HG03432 (cell line): ENCODE measurements around the gene EPHX1.
"Not testable (repeated sequence)": the region's sequence is repeated elsewhere in the genome, so short reads cannot be mapped to it uniquely, and the experiment has no call there.

Experiments
- ATAC-seq: cut with Tn5 transposase; IDR thresholded peaks from one replicate; pipeline ENCODE4 v1.9.1; 2021; ENCODE audit warnings: mild to moderate bottlenecking, moderate library complexity; ENCODE audit not compliant: unreplicated experiment

Gene EPHX1

GRCh38 chr1:225880222-225880588 is 70.3 kb downstream of the EPHX1 start:
- no peak for ATAC-seq

GRCh38 chr1:225880636-225881035 is 70.7 kb downstream of the EPHX1 start:
- no peak for ATAC-seq

- peak; percentile 35 for ATAC-seq
These were observed 71.4 kb downstream of the EPHX1 start for GRCh38 chr1:225881081-225881958.

- peak; percentile 75 for ATAC-seq
These were observed 72.2 kb downstream of the EPHX1 start, which contains the start of gene TMEM63A for GRCh38 chr1:225881959-225882693. Gene TMEM63A, minus strand, starts transcription at chr1:225882380. Its CDS starts 4,800 bp downstream, at chr1:225877580.

GRCh38 chr1:225882694-225883615 is 73.0 kb downstream of the EPHX1 start:
- ATAC-seq = peak; percentile 38

GRCh38 chr1:225883616-225884265 is 73.8 kb downstream of the EPHX1 start:
- no peak for ATAC-seq

GRCh38 chr1:225885336-225885735 is 75.4 kb downstream of the EPHX1 start:
- no peak for ATAC-seq

- ATAC-seq = no peak
These were observed 76.5 kb downstream of the EPHX1 start for GRCh38 chr1:225886159-225887029.

GRCh38 chr1:225887030-225887314 is 77.0 kb downstream of the EPHX1 start:
- ATAC-seq = no peak

- not testable (repeated sequence) for ATAC-seq
These were observed 77.8 kb downstream of the EPHX1 start for GRCh38 chr1:225887554-225888288.

GRCh38 chr1:225888289-225888897 is 78.5 kb downstream of the EPHX1 start:
- no peak for ATAC-seq

GRCh38 chr1:225888898-225889601 is 79.1 kb downstream of the EPHX1 start, which contains the start of gene LEFTY1:
Gene LEFTY1, minus strand, starts transcription at chr1:225889146. Its CDS starts 80 bp downstream, at chr1:225889066.
- no peak for ATAC-seq

GRCh38 chr1:225889743-225890142 is 79.8 kb downstream of the EPHX1 start:
- no peak for ATAC-seq

GRCh38 chr1:225890346-225891228 is 80.7 kb downstream of the EPHX1 start:
- ATAC-seq = no peak

GRCh38 chr1:225891229-225891972 is 81.5 kb downstream of the EPHX1 start:
- ATAC-seq = no peak

- no peak for ATAC-seq
These were observed 82.4 kb downstream of the EPHX1 start for GRCh38 chr1:225892307-225892706.
